ENCODE measurements around the gene TIPARP.

Gene TIPARP

DNA sequence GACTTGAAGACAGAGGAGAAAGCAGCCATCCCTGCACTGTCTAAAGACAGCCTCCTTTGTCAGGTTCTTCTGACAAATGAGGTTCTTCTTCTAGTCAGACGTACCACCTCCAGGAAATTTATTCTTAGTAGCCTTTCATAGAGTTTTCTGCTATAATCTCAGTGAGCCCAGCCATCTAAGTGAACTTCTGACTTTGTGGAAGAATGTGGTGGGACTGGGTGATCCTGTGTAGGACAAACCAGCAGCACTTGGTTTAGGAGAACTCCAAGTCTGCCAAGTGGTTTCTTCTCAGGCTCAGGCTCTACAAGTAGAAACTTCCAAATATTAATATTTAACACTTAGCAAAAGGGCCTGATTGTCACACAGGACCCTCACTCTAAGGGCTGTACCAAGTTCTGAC, 52.1 kb downstream of the TIPARP start:
- no peaks in the 10 kb centered on the region for H3K79me2 ChIP-seq (ENCODE audit: low read length)
- no peak overlapping the region for H3K9ac ChIP-seq (ENCODE audit: low read length)
- H3K9me3 ChIP-seq (replicated peaks; ENCODE audit: insufficient read depth, low read length) = no peaks in the 10 kb centered on the region
- H3K4me3 ChIP-seq (ENCODE audit: low read length) = no peak overlapping the region
- no peaks in the 10 kb centered on the region for H3F3A ChIP-seq (ENCODE audit: insufficient read depth, low read length)
- H3K27me3 ChIP-seq (replicated peaks; ENCODE audit: insufficient read depth, low read length) = no peaks in the 10 kb centered on the region
- H3K4me2 ChIP-seq (ENCODE audit: low read depth, low read length) = no peak overlapping the region
- H3K9me2 ChIP-seq (replicated peaks; ENCODE audit: insufficient read depth, low read length) = no peaks in the 10 kb centered on the region
- no peaks in the 10 kb centered on the region for H4K20me1 ChIP-seq (ENCODE audit: insufficient read depth, low read length)
- H3K27ac ChIP-seq (ENCODE audit: low read length) = no peak overlapping the region
- DNase-seq = no peak
- H3K4me1 ChIP-seq (ENCODE audit: low read length) = 0 out of 2 replicates have a peak, but pooled peaks cover 6% of the 10 kb centered on the region
- H2AFZ ChIP-seq (ENCODE audit: low read length) = no peak overlapping the region
- no peaks in the 10 kb centered on the region for H3K36me3 ChIP-seq (replicated peaks; ENCODE audit: insufficient read depth, low read length)
- TF ChIP-seq, protein P1, sequence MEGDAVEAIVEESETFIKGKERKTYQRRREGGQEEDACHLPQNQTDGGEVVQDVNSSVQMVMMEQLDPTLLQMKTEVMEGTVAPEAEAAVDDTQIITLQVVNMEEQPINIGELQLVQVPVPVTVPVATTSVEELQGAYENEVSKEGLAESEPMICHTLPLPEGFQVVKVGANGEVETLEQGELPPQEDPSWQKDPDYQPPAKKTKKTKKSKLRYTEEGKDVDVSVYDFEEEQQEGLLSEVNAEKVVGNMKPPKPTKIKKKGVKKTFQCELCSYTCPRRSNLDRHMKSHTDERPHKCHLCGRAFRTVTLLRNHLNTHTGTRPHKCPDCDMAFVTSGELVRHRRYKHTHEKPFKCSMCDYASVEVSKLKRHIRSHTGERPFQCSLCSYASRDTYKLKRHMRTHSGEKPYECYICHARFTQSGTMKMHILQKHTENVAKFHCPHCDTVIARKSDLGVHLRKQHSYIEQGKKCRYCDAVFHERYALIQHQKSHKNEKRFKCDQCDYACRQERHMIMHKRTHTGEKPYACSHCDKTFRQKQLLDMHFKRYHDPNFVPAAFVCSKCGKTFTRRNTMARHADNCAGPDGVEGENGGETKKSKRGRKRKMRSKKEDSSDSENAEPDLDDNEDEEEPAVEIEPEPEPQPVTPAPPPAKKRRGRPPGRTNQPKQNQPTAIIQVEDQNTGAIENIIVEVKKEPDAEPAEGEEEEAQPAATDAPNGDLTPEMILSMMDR (IDR thresholded peaks at IDR 0.05; ENCODE audit: low read length) = no peak
- no peak for TF ChIP-seq EZH2phosphoT487 (IDR thresholded peaks at IDR 0.05; ENCODE audit: low read length)
- no peak for TF ChIP-seq EZH2 (optimal IDR thresholded peaks at IDR 0.05; ENCODE audit: low read depth, low read length)

DNA sequence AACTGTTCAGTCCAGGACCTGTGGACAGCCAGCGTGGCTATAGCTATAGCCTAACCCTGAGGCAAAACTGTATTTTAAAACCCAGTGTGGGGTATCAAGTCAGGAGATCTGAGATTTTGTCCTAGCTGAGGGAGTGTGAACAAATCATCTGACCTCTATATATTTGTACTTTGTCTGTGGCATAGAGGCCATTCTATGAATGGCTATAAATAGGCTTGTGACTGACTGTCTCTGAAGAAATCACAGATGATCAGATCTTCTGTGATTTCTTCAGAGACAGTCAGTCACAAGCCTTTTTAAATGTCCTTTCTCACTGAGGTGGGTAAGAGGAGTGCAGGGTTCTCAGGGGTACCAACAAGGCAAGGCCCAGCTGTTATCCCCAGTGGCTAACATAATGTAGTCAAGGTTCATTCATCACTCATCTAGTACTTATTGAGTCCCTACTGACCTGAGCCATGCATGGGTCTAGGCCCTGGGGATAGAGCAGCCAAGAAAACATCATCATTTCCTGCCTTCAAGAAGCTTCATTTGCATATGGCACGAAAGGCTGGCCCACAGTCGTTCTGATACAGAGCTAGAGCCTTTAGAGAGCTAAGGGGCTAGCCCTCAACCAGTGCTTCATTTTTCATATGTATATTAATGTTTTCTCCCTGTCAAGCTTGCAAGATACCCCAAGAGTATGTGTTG, 53.3 kb downstream of the TIPARP start:
- Histone ChIP-seq H3K4me3 (ENCODE audit: low read length) (no peak overlapping the region), H2AFZ (ENCODE audit: low read length) (no peak overlapping the region), H3K9ac (ENCODE audit: low read length) (no peak overlapping the region), H3K79me2 (ENCODE audit: low read length) (no peaks in the 10 kb centered on the region), H3K9me3 (replicated peaks; ENCODE audit: insufficient read depth, low read length) (no peaks in the 10 kb centered on the region), H3K27ac (ENCODE audit: low read length) (no peak overlapping the region), H3K4me2 (ENCODE audit: low read depth, low read length) (no peak overlapping the region), H3K4me1 (ENCODE audit: low read length) (0 out of 2 replicates have a peak, but pooled peaks cover 6% of the 10 kb centered on the region), H3K36me3 (replicated peaks; ENCODE audit: insufficient read depth, low read length) (no peaks in the 10 kb centered on the region), H3F3A (ENCODE audit: insufficient read depth, low read length) (no peaks in the 10 kb centered on the region), H4K20me1 (ENCODE audit: insufficient read depth, low read length) (no peaks in the 10 kb centered on the region), H3K9me2 (replicated peaks; ENCODE audit: insufficient read depth, low read length) (no peaks in the 10 kb centered on the region), H3K27me3 (replicated peaks; ENCODE audit: insufficient read depth, low read length) (no peaks in the 10 kb centered on the region)
- TF ChIP-seq EZH2phosphoT487 (IDR thresholded peaks at IDR 0.05; ENCODE audit: low read length) (no peak), EZH2 (optimal IDR thresholded peaks at IDR 0.05; ENCODE audit: low read depth, low read length) (no peak)
- TF ChIP-seq, protein P1 (IDR thresholded peaks at IDR 0.05; ENCODE audit: low read length) = no peak
- peak; percentile 25 for DNase-seq

DNA sequence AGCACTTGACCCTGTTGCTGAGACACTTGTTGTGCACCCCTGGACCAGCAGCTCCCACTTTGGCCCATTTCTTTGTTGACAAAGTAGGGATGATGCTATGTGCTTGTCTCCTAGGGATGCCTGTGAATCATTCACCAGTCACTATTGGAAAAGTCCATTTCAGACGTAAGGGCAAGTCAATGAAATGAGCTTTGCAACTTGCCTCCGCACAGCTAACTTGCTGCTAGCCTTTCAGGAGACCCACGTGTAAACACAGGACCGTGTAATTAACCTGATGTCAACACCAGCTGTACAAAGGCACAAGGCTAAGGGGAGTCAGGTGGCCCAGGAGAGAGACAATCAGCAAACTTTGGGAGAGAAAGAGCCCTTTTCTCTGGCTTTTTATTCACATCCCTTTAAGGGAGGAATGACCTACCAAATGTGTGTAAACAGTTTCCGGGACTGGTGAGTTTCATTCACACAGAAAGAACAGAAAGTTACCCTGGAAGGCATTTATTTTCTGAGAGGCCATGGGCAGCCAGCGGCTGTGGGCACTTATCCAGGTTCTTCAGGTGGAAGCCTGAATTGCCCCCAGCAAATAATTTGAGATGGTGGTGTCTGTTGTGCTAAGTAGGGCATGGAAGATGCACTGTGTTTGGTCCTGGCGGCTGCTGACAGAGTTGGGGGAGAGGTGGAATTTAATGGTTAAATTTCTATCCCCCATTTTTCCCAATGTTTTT, 54.0 kb downstream of the TIPARP start:
- H3K27ac ChIP-seq (ENCODE audit: low read length) = no peak overlapping the region
- no peak overlapping the region for H2AFZ ChIP-seq (ENCODE audit: low read length)
- 0 out of 2 replicates have a peak, but pooled peaks cover 6% of the 10 kb centered on the region for H3K4me1 ChIP-seq (ENCODE audit: low read length)
- H3K36me3 ChIP-seq (replicated peaks; ENCODE audit: insufficient read depth, low read length) = no peaks in the 10 kb centered on the region
- no peak for DNase-seq
- no peaks in the 10 kb centered on the region for H3K79me2 ChIP-seq (ENCODE audit: low read length)
- H3K4me2 ChIP-seq (ENCODE audit: low read depth, low read length) = no peak overlapping the region
- H4K20me1 ChIP-seq (ENCODE audit: insufficient read depth, low read length) = no peaks in the 10 kb centered on the region
- H3K27me3 ChIP-seq (replicated peaks; ENCODE audit: insufficient read depth, low read length) = no peaks in the 10 kb centered on the region
- H3K4me3 ChIP-seq (ENCODE audit: low read length) = no peak overlapping the region
- H3K9ac ChIP-seq (ENCODE audit: low read length) = no peak overlapping the region
- no peaks in the 10 kb centered on the region for H3F3A ChIP-seq (ENCODE audit: insufficient read depth, low read length)
- no peaks in the 10 kb centered on the region for H3K9me2 ChIP-seq (replicated peaks; ENCODE audit: insufficient read depth, low read length)
- H3K9me3 ChIP-seq (replicated peaks; ENCODE audit: insufficient read depth, low read length) = no peaks in the 10 kb centered on the region
- TF ChIP-seq, protein P1 (IDR thresholded peaks at IDR 0.05; ENCODE audit: low read length) = no peak
- no peak for TF ChIP-seq EZH2phosphoT487 (IDR thresholded peaks at IDR 0.05; ENCODE audit: low read length)

Measured in MM.1S (cell line).